GM21737 (cell line): ENCODE results near the gene OR52N1.

Experiments used
- ATAC-seq: cut with Tn5 transposase; IDR thresholded peaks from one replicate; pipeline ENCODE4 v1.9.1; 2021; ENCODE audit warnings: mild to moderate bottlenecking, moderate library complexity; ENCODE audit not compliant: unreplicated experiment

The OR52N1 gene

DNA sequence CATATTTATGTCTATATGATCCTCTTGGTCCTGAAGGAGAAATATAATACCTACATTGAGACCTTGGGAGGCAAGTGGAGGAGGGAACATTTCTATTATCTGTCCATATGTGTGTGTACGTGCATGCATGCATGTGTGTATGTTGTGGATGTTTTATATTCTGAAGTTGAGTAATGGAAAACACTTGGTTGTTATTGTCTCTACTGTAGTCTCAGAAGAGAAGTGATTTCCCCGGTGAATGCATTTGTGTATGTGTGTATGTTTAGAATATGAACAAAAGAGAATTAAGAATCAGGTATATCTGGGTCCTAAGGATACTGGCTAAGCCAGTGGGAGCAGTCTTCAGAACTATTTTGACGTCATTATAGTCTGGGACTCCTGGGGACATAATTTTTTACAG, at the start of gene OR52N1:
Gene OR52N1, minus strand, starts transcription at position 101 of the 400 bp plus-strand sequence. CDS start 2,449 bp downstream, outside the sequence.
- no peak for ATAC-seq

GRCh38 chr11:5837695-5838094, 46.6 kb upstream of the OR52N1 start:
- ATAC-seq: no peak

DNA sequence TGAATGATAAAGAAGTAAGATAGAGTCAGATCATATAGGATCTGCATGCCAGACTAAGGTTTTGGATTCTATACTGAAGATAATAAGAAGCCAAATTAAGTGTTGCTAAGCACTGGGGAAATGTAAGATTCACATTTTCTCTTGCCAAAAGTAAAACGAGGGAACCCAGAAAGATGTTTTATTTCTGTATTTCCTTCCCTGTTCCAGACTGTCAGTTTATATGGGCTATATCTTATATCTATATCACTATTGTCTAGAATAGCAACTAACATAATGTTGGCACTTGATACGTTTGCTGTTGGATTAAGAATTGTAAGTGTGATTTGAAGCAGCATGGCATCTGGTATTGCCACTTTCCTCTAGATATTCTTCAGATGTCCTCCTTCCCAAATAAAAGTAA, 42.4 kb upstream of the OR52N1 start:
- no peak for ATAC-seq

DNA sequence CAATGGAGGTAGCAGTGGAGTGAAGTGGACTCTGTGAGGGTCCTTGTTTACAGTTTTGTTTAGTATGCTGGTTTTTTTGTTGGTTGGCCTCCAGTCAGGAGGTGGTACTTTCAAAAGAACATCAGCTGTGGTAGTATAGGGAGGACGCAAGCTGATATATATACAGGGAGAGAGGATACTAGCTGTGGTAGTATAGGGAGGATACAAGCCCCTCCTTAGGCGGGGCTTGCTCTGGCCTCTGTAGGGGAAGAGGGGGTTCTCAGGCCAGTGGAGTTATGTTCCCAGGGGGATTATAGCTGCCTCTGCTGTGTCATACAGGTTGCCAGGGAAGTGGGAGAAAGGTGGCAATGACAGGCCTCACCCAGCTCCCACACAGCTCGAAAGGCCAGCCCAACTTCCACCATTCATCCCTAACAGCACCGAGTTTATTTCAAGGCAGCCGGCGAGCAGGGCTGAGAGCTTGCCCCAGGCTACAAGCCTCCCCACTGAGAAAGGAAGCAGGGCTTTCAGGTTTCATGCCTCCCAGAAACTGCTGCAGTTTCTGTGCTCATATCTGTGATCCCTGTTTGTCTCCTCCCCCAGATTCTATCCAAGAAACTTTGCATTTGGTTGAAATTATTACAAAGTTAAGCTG, 40.2 kb upstream of the OR52N1 start:
- no peak for ATAC-seq

DNA sequence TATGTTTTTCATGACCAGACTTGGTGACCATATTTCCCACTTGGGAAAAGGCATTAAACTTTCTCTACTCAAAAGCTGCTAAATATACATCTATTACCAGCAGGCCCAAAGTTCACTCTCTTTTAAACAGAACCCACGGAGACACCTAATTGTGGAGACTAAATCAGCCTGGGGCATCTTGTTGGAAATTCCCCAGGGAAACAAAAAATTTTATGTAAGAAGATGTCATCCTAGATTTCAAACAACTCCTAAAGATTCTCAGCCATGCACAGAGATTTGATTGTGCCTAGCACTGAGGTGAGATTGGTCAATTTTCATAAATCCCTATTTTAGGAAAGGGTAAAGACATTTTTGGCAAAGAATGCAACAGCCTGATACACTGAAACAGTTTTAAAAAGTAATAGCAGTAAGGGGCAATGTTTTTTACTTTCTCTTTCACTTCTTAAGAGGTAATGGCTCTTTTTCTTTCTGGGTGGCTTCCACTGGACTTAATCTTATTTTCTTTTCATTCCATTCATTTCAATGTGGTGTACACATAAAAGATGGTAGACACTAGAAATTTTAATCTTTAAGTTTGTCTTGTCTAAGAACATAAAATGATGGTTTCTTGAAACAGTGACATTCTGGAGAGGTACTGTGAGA, 27.3 kb upstream of the OR52N1 start:
- no peak for ATAC-seq

DNA sequence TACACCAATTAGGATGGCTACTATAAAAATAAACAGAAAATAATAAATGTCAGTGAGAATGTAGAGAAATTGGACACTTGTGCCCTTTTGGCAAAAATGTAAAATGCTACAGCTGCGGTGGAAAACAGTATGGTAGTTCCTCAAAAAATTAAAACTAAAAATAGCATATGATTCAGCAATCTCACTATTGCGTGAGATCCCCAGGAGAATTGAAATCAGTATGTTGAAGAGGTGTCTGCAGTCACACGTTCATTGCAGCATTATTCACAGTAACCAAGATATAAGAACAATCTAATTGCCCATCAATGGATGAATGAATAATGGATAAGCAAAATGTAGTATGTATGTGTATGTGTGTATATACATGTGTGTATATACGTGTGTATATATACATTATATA, 24.5 kb upstream of the OR52N1 start:
- no peak for ATAC-seq

GRCh38 chr11:5809905-5810795, 19.1 kb upstream of the OR52N1 start:
- no peak for ATAC-seq

GRCh38 chr11:5809122-5809519, 18.1 kb upstream of the OR52N1 start:
- ATAC-seq: peak; percentile 21

DNA sequence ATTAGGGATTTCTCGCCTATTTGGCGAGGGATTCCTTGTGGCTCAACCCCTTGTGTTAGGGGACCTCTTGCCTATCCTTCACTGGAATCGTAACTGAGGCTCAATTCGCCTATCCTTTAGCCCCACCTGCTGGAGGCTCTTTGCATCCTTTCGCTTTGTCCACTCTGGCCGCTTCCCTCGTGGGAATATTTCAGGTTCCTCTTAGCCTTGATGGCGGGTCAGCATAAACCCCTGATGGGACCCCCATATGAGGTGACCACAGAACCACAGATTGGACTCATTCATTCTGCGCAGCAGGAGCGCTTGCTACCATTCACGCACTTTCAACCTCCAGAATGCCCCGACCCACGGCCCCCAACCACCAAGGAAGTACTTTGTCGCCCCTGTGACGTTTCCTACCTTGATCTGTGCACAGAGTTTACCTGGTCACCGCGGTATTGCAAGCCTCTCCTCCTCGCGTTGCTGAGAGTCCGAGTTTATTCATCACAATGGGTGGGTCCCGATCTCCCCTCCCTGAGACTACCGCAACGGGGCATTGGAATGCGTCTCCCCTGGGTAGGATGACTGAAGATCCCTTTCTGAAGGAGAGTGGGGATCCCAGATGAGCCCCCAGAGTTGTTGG, 17.5 kb upstream of the OR52N1 start, which contains the start of gene OR52N2:
Gene OR52N2, plus strand, starts transcription at position 425 of the 622 bp plus-strand sequence. CDS start 11,412 bp downstream, outside the sequence.
- peak; percentile 95 for ATAC-seq

DNA sequence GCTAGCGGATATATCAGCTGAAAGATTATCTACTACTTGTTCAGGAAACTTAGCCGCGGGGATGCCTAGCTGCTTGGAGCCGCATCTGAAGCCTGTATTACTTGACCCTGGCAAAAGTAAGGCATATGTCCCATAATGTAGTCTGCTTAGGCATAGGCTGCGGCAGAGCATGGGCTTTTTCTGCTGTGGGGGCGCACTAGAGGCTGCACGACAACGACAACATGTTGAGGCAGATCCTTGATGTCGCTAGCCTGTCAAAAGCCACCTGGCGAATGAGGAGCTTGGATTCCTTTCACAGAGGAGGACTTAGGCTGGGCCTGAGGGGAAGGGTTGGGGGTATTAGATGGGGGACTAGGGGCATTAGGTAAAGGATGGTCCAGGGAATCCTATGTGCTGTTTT, 16.5 kb upstream of the OR52N1 start:
- no peak for ATAC-seq

DNA sequence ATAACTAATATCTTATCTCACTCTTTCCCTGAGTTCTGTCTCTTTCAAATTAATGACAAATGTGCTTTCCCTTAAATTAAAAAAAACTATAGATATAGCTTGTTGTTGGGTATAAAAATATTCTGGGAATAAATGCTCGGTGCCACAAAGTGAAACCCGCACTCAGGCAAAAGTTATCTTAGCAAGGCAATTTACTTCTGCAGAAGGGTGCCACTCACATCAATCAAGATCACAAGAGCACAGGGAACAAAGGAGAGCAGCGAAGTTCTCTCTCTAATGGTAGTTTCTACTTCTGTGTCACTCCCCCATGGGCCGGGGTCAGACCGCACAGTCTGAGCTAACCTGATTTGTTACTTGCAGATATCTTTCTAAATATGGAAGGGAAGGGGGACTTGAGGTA, 12.9 kb upstream of the OR52N1 start:
- ATAC-seq: no peak

- ATAC-seq: no peak
Measured at GRCh38 chr11:5796541-5796940, 5.5 kb upstream of the OR52N1 start.

- no peak for ATAC-seq
Measured at GRCh38 chr11:5783255-5783654, 7.8 kb downstream of the OR52N1 start, which contains the start of gene OR52N5. Gene OR52N5, minus strand, starts transcription at chr11:5783355. Its CDS starts 4,721 bp downstream, at chr11:5778634.

GRCh38 chr11:5767056-5767455, 24.0 kb downstream of the OR52N1 start:
- ATAC-seq: no peak

DNA sequence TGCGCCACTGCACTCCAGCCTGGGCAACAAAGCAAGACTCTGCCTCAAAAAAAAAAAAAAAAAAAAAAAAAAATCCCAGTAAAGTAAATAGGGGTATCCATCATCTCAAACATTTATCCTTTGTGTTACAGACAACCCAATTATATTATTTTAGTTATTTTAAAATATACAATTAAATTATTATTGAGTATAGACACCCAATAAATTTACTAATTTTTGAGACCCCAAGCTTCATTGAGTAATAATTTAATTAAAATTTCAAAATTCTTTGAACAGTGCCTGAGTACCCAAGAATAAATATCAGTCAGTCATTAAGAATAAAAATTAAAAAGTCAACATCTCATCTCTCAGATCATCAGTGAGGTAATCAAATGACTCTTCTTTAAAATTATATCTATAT, 37.1 kb downstream of the OR52N1 start, which contains the start of gene OR52N4:
Gene OR52N4, plus strand, starts transcription at position 301 of the 400 bp plus-strand sequence. CDS start 498 bp downstream, outside the sequence.
- ATAC-seq: no peak

DNA sequence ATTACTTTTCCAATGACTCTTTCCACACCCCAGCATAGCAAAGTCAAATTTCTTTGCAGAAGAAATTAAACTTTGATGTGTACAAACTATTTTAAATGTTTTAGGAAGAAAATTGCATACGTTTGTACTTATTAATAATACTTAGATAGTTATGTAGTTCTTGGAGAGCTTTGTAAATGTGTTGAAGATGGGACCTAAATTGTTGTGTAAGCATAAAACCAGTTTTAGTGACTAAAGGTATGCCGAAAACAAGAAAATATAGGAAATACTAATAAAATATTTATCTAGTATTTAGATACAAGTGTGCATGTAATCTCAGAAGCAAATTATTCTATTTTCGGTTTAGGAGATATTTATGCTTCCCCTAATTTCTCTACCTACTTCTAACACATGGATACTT, 41.2 kb downstream of the OR52N1 start:
- ATAC-seq: no peak

DNA sequence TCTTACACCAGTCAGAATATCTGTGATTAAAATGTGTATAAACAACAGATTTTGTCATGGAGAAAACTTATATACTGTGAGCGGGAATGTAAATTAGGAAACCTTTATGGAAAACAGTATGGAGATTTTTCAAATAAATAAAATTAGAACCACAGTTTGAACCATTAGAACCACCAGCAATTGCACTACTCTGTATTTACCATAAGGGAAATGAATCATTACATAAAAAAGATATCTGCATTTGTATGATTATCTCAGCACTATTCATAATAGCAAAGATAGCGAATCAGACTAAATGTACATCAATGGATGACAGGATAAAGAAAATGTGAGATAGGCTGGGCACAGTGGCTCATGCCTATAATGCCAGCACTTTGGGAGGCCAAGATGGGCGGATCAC, 44.5 kb downstream of the OR52N1 start:
- ATAC-seq: no peak

DNA sequence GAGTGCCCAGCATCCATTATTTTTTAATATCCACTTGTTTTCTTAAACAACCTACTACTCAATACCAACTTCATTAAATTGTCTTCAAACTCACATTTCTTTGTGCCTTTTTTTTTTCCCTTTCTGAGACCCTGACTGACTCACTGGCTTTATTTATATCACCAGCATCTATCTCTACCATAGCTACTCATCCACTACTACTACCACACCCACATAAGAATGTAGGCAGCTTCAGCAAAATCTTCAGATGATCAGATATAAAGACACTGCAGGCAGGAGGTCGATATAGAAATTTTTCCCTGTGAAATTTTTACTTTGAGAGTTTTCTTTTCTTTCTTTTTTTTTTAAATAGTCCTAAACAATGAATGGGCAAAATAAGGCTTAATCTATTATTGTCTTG, 52.6 kb downstream of the OR52N1 start:
- ATAC-seq: no peak

GRCh38 chr11:5737670-5738392, 53.2 kb downstream of the OR52N1 start:
- ATAC-seq: no peak

- ATAC-seq: no peak
Measured at GRCh38 chr11:5737091-5737490, 54.0 kb downstream of the OR52N1 start.
